Measurements from ENCODE around the gene AHI1. TPM values are rescaled to one million over a fixed set of nuclear protein-coding genes. Genes with fewer than 3 reads are reported as not detected.

AHI1 gene
- total and polyA plus RNA-seq, 2 donors, result 11.5 to 21.0 TPM

DNA sequence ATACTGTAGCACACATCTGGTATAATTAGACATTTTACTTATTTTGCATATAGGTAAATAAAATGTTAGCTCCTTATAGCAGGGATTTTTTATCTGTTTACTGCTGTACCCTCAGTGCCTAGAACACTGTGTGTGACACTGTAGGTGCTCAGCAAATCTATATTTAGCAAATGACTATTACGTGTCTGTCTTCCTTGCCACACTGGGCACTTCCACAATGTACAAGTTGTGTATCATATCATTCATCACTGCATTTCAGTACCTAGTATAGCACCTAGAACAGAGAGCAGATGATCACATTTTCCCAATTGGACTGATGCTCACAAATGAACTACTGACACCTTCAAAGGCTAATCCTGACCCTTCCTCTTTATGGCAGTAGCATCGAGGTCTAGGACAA, 200.8 kb downstream of the AHI1 start:
- no peaks in the 10 kb centered on the region for H3K9me3 ChIP-seq (ENCODE audit: control insufficient read depth in 2 of 2, insufficient read depth in 1 of 2, low read length in 1 of 2)
- WGBS, result 99% methylated on average over 2 of the region's 2 CpGs
- H3K27me3 ChIP-seq (ENCODE audit: control insufficient read depth in 2 of 2, insufficient read depth in 1 of 2, low read length in 1 of 2), result no peaks in the 10 kb centered on the region
- DNase-seq (ENCODE audit: low read depth in 6 of 9, low spot score in 9 of 9), result no peak
- no peak overlapping the region for H3K4me3 ChIP-seq (ENCODE audit: low read length in 2 of 2)
- no peak overlapping the region for H3K27ac ChIP-seq (ENCODE audit: low read depth in 1 of 2, low read length in 1 of 2)
- H3K36me3 ChIP-seq (ENCODE audit: control insufficient read depth in 2 of 2, insufficient read depth in 2 of 2, low read length in 1 of 2), result peaks cover 0 to 3% of the 10 kb centered on the region in 2 donors
- peaks cover 0 to 2% of the 10 kb centered on the region in 2 donors for H3K4me1 ChIP-seq (ENCODE audit: control insufficient read depth in 2 of 2, insufficient read depth in 2 of 2, low read length in 2 of 2)

DNA sequence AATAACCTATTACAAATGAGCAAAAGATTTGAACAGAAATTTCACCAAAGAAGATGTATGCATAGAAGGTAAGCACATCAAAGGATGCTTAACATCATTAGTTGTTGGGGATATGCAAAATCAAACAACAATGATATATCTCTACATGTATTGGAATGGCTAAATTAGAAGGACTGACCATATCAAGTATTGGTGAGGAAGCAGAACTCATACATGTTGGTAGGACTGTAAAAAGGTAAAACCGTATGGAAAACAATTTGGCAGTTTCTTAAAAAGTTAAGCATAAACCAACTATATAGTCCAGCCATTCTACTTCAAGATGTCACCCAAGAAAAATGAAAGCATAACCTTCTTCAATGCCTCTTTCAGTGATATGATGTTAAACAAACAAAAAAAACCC, 202.5 kb downstream of the AHI1 start:
- DNase-seq (ENCODE audit: low read depth in 6 of 9, low spot score in 9 of 9), result no peak
- H3K9me3 ChIP-seq (ENCODE audit: control insufficient read depth in 2 of 2, insufficient read depth in 1 of 2, low read length in 1 of 2), result no peaks in the 10 kb centered on the region
- peaks cover 5 to 8% of the 10 kb centered on the region in 2 donors for H3K36me3 ChIP-seq (ENCODE audit: control insufficient read depth in 2 of 2, insufficient read depth in 2 of 2, low read length in 1 of 2)
- no peak overlapping the region for H3K4me3 ChIP-seq (ENCODE audit: low read length in 2 of 2)
- no peaks in the 10 kb centered on the region for H3K27me3 ChIP-seq (ENCODE audit: control insufficient read depth in 2 of 2, insufficient read depth in 1 of 2, low read length in 1 of 2)
- H3K27ac ChIP-seq (ENCODE audit: low read depth in 1 of 2, low read length in 1 of 2), result no peak overlapping the region
- WGBS, result 98% methylated on average over 1 of the region's 1 CpG
- H3K4me1 ChIP-seq (ENCODE audit: control insufficient read depth in 2 of 2, insufficient read depth in 2 of 2, low read length in 2 of 2), result peaks cover 0 to 2% of the 10 kb centered on the region in 2 donors

DNA sequence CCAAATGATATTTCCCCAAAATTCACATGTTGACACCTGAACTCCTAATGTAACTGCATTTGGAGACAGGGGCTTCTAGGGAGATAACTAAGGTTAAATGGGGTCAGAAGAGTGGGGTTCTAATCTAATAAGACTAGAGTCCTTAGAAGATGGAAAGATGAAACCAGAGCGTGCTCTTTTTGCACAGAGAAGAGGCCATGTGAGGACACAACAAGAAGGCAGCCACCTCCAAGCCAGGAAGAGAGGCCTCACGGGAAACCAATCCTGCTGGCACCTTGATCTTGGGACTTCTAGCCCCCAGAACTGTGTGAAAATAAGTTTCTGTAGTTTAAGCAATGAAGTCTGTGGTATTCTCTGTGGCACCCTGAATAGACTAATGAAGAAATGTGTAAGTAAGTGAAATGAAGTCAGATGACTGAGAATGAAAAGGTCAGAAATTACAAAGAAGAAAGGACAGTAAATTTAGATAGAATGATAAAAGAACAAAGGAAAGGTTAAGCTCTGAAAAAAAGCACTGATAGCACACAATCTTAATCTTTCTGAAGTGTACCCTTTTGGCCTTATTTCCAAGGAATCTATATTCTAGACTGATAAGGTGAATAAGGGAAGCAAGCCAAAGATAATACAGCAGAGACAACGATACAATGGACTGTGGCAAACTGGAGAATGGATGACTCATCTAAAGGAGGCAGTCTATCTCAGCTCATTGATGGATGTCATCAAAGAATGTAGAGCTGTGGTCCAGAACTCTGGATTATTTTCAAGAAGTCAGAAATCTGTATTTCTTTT, 206.1 kb downstream of the AHI1 start:
- no peaks in the 10 kb centered on the region for H3K27me3 ChIP-seq (ENCODE audit: control insufficient read depth in 2 of 2, insufficient read depth in 1 of 2, low read length in 1 of 2)
- no peak overlapping the region for H3K27ac ChIP-seq (ENCODE audit: low read depth in 1 of 2, low read length in 1 of 2)
- peaks cover 9 to 10% of the 10 kb centered on the region in 2 donors for H3K36me3 ChIP-seq (ENCODE audit: control insufficient read depth in 2 of 2, insufficient read depth in 2 of 2, low read length in 1 of 2)
- peaks cover 3 to 6% of the 10 kb centered on the region in 2 donors for H3K4me1 ChIP-seq (ENCODE audit: control insufficient read depth in 2 of 2, insufficient read depth in 2 of 2, low read length in 2 of 2)
- H3K4me3 ChIP-seq (ENCODE audit: low read length in 2 of 2), result no peak overlapping the region
- no peaks in the 10 kb centered on the region for H3K9me3 ChIP-seq (ENCODE audit: control insufficient read depth in 2 of 2, insufficient read depth in 1 of 2, low read length in 1 of 2)
- WGBS, result 79% methylated on average over 3 of the region's 3 CpGs
- no peak for DNase-seq (ENCODE audit: low read depth in 6 of 9, low spot score in 9 of 9)

DNA sequence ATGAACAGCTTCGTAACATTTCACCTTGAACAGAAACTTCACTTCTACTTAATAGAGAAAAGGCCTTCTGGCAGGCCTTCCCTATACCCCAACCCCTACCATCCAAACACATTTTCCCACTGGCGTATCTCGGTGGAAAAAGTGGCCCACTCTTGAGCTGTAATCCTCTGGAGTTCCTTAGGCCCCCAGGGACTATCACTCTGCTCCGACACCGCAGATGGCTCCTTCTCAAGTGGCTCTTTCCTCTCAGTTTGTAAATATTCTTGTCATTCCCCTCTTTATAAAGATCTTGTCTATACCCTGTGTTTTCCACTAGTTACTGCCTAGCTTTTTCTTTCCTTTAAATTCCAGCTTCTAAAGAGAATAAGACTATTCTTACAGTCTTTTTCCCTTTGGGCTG, 207.7 kb downstream of the AHI1 start:
- H3K4me3 ChIP-seq (ENCODE audit: low read length in 2 of 2), result no peak overlapping the region
- no peaks in the 10 kb centered on the region for H3K27me3 ChIP-seq (ENCODE audit: control insufficient read depth in 2 of 2, insufficient read depth in 1 of 2, low read length in 1 of 2)
- H3K4me1 ChIP-seq (ENCODE audit: control insufficient read depth in 2 of 2, insufficient read depth in 2 of 2, low read length in 2 of 2), result peaks cover 3 to 8% of the 10 kb centered on the region in 2 donors
- no peak for DNase-seq (ENCODE audit: low read depth in 6 of 9, low spot score in 9 of 9)
- peaks cover 0 to 1% of the 10 kb centered on the region in 2 donors for H3K9me3 ChIP-seq (ENCODE audit: control insufficient read depth in 2 of 2, insufficient read depth in 1 of 2, low read length in 1 of 2)
- no peak overlapping the region for H3K27ac ChIP-seq (ENCODE audit: low read depth in 1 of 2, low read length in 1 of 2)
- over 99% methylated on average over 5 of the region's 5 CpGs for WGBS
- peaks cover 9 to 10% of the 10 kb centered on the region in 2 donors for H3K36me3 ChIP-seq (ENCODE audit: control insufficient read depth in 2 of 2, insufficient read depth in 2 of 2, low read length in 1 of 2)

DNA sequence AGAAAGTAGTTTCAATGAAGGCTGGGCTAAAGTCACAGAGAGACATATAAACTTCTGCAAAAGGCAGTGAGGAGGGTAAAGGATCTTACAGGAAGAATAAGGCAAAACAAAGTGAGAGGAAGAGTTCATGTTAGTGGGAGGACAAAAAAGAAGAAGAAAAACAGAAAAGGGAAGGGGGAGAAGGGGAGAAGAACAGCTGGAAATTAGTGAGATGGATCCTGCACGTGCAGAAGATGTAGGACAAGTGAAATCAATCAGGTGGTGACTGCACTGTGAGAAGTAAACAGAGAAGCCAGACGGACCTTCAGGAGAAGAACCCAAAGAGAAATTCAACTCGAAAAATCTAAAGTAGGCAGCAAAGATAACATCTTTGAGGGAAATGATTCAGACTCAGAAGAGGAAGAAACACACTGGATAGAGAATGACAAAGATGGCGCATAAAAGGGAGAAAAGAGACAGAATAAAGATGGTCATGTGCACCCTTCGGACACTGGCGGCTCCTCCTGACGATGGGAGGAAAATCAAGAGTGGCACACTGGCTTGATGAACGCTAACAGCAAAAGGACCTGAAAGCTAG, 210.5 kb downstream of the AHI1 start:
- no peaks in the 10 kb centered on the region for H3K27me3 ChIP-seq (ENCODE audit: control insufficient read depth in 2 of 2, insufficient read depth in 1 of 2, low read length in 1 of 2)
- no peak for DNase-seq (ENCODE audit: low read depth in 6 of 9, low spot score in 9 of 9)
- H3K4me3 ChIP-seq (ENCODE audit: low read length in 2 of 2), result no peak overlapping the region
- whole genome bisulfite sequencing, result 55% methylated on average over 8 of the region's 8 CpGs
- peak overlapping the region; percentile 44 to 52 for H3K27ac ChIP-seq (ENCODE audit: low read depth in 1 of 2, low read length in 1 of 2)
- H3K36me3 ChIP-seq (ENCODE audit: control insufficient read depth in 2 of 2, insufficient read depth in 2 of 2, low read length in 1 of 2), result peaks cover 6 to 9% of the 10 kb centered on the region in 2 donors
- H3K4me1 ChIP-seq (ENCODE audit: control insufficient read depth in 2 of 2, insufficient read depth in 2 of 2, low read length in 2 of 2), result peaks cover 3 to 13% of the 10 kb centered on the region in 2 donors
- peaks cover 0 to 1% of the 10 kb centered on the region in 2 donors for H3K9me3 ChIP-seq (ENCODE audit: control insufficient read depth in 2 of 2, insufficient read depth in 1 of 2, low read length in 1 of 2)

DNA sequence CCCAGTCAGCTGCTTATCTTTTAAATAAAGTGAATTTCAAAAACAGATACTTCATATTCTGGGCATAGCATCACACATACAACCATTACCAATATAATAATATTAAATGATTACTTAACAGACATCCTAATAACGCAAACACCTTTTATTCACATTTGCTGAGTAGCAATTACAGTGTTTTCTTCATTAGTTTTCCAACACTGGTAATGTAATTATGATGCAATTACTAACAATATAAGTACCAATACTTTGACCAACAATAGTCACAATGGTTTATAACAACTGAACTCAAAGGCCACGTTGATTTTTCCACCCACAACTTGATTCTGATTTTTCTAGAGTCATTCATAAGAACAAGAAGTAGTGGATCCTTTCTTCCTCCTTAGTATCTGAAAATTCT, 212.4 kb downstream of the AHI1 start:
- no peak overlapping the region for H3K27ac ChIP-seq (ENCODE audit: low read depth in 1 of 2, low read length in 1 of 2)
- WGBS, result 84% methylated on average over 2 of the region's 2 CpGs
- DNase-seq (ENCODE audit: low read depth in 6 of 9, low spot score in 9 of 9), result no peak
- H3K4me1 ChIP-seq (ENCODE audit: control insufficient read depth in 2 of 2, insufficient read depth in 2 of 2, low read length in 2 of 2), result peaks cover 6 to 20% of the 10 kb centered on the region in 2 donors
- no peak overlapping the region for H3K4me3 ChIP-seq (ENCODE audit: low read length in 2 of 2)
- H3K36me3 ChIP-seq (ENCODE audit: control insufficient read depth in 2 of 2, insufficient read depth in 2 of 2, low read length in 1 of 2), result peaks cover 3 to 5% of the 10 kb centered on the region in 2 donors
- H3K9me3 ChIP-seq (ENCODE audit: control insufficient read depth in 2 of 2, insufficient read depth in 1 of 2, low read length in 1 of 2), result peaks cover 0 to 1% of the 10 kb centered on the region in 2 donors
- no peaks in the 10 kb centered on the region for H3K27me3 ChIP-seq (ENCODE audit: control insufficient read depth in 2 of 2, insufficient read depth in 1 of 2, low read length in 1 of 2)

DNA sequence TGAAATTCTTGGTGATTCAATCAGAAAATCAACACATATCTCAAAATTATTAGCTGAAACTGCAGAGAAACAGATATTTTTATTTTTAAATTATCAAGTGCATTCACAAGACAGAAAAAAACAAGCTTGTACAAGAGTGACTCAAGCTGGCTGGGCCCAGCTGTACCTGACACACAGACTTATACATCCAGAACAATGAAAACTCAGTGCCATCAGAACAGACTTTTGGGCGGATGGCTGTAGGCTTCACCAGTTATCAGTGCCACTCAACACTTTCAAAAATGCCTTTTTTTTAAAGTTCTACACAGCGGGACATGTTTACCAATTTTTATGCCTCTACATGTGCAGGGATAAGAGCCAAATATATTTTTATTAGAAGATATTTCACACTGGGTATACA, 213.6 kb downstream of the AHI1 start:
- Histone ChIP-seq H3K4me1 (ENCODE audit: control insufficient read depth in 2 of 2, insufficient read depth in 2 of 2, low read length in 2 of 2) (peaks cover 6 to 25% of the 10 kb centered on the region in 2 donors), H3K4me3 (ENCODE audit: low read length in 2 of 2) (no peak overlapping the region), H3K9me3 (ENCODE audit: control insufficient read depth in 2 of 2, insufficient read depth in 1 of 2, low read length in 1 of 2) (peaks cover 0 to 1% of the 10 kb centered on the region in 2 donors), H3K36me3 (ENCODE audit: control insufficient read depth in 2 of 2, insufficient read depth in 2 of 2, low read length in 1 of 2) (no peaks in the 10 kb centered on the region), H3K27ac (ENCODE audit: low read depth in 1 of 2, low read length in 1 of 2) (no peak overlapping the region), H3K27me3 (ENCODE audit: control insufficient read depth in 2 of 2, insufficient read depth in 1 of 2, low read length in 1 of 2) (no peaks in the 10 kb centered on the region)
- DNase-seq (ENCODE audit: low read depth in 6 of 9, low spot score in 9 of 9), result no peak
- WGBS, result 98% methylated on average over 2 of the region's 2 CpGs

DNA sequence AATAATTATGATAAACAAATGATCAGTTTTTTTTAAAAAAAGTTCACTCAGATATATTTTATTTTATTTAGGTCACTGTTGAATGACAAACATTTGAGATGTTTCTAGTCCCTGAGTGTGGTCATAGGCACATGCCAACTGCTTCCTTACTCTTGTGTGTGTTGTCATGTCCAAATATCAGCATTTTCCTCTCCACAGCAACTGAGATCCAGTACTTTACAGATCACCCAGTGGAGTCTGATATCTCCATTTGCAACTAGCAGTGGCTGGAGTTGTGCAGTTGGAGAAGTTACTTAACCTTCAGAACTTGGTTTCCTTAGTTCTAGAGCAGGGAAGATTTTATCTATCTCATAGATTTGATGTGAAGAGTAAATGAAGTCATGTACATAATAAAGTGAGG, 215.1 kb downstream of the AHI1 start:
- no peak for DNase-seq (ENCODE audit: low read depth in 6 of 9, low spot score in 9 of 9)
- Histone ChIP-seq H3K4me1 (ENCODE audit: control insufficient read depth in 2 of 2, insufficient read depth in 2 of 2, low read length in 2 of 2) (peaks cover 6 to 25% of the 10 kb centered on the region in 2 donors), H3K9me3 (ENCODE audit: control insufficient read depth in 2 of 2, insufficient read depth in 1 of 2, low read length in 1 of 2) (peaks cover 0 to 1% of the 10 kb centered on the region in 2 donors), H3K27ac (ENCODE audit: low read depth in 1 of 2, low read length in 1 of 2) (no peak overlapping the region), H3K27me3 (ENCODE audit: control insufficient read depth in 2 of 2, insufficient read depth in 1 of 2, low read length in 1 of 2) (no peaks in the 10 kb centered on the region), H3K36me3 (ENCODE audit: control insufficient read depth in 2 of 2, insufficient read depth in 2 of 2, low read length in 1 of 2) (no peaks in the 10 kb centered on the region), H3K4me3 (ENCODE audit: low read length in 2 of 2) (no peak overlapping the region)

DNA sequence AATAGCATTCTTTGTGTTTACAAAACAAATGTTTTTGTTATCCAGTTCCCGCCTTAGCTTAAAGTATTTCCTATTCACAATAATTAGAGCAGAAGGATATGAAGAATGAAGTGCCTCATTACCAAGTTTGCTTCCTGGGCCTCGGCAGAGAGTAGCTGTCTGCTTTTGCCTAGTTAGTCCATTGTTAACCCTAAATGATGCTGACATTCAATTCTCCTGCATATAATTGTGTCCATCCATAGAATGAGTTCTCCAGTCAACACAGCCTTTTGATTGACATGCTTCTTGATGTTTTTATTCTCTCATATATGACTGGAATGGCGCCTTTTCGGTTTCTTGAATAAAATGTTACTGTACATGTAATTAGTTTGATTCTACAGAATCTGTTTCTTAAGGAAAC, 215.6 kb downstream of the AHI1 start:
- Histone ChIP-seq H3K9me3 (ENCODE audit: control insufficient read depth in 2 of 2, insufficient read depth in 1 of 2, low read length in 1 of 2) (peaks cover 0 to 1% of the 10 kb centered on the region in 2 donors), H3K27me3 (ENCODE audit: control insufficient read depth in 2 of 2, insufficient read depth in 1 of 2, low read length in 1 of 2) (no peaks in the 10 kb centered on the region), H3K36me3 (ENCODE audit: control insufficient read depth in 2 of 2, insufficient read depth in 2 of 2, low read length in 1 of 2) (no peaks in the 10 kb centered on the region), H3K4me1 (ENCODE audit: control insufficient read depth in 2 of 2, insufficient read depth in 2 of 2, low read length in 2 of 2) (peaks cover 3 to 21% of the 10 kb centered on the region in 2 donors), H3K27ac (ENCODE audit: low read depth in 1 of 2, low read length in 1 of 2) (no peak overlapping the region), H3K4me3 (ENCODE audit: low read length in 2 of 2) (no peak overlapping the region)
- no peak for DNase-seq (ENCODE audit: low read depth in 6 of 9, low spot score in 9 of 9)
- 88% methylated on average over 4 of the region's 4 CpGs for WGBS

Data from thymus (tissue), 11 donors.